GM08714 (cell line): ENCODE results near the gene NCAM2.

Experiments
- H3K4me3 ChIP-seq: fragments of 200-500 bp; sonication (Bioruptor generic); 2 replicates; pipeline ENCODE4 v1.5.1; 2014; ENCODE audit warnings: mild to moderate bottlenecking, low read length, inconsistent platforms
- ZNF274 ChIP-seq: IDR thresholded peaks from 2 replicates; pipeline ENCODE4 v1.6.1; 2012; ENCODE audit warnings: mild to moderate bottlenecking, low read depth, low read length

The NCAM2 gene

DNA sequence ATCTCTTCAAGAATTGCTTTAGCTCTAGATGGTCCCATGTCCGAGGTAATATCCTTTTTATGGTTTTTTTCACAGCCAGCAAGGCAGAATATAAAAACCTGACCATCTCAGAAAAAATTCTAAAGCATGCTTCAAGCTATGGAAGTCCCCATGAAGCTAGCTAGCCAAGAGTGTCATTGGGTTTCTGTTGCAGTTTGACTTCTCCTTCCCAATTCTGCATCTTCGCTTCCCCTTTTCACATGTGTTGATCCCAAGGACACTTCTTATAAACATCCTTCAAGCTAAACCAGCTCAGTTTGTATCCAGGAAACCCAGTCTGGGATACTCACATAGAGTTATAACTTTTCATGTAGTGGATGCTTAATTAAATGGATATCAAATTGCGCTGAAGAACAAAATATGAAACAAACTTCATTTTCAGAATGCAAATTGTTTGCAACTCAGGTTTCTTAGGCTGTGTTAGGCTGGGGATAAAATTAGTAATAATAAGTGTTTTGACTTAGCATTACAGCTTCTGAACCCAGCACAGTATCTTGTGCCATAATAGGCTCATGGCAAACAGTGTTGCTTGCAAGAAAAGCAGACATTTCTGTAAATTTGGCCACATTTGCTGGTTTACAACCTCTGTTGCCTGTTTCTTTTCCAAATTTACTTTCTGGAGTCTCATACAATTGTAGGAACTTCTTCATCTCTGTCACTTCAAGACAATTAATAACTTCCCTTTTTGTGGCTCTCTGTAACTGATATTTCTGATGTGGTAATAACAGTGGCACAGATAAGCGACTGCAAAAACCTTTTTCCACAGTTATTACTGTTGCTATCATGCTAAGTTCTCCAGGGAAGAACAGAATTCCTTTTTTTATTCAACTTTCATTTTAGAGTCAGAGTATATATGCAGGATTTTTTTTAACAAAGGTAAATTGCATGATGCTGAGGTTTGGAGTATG is 53.2 kb downstream of the NCAM2 start:
- H3K4me3 ChIP-seq = no peak overlapping the region
- TF ChIP-seq ZNF274 = no peak

DNA sequence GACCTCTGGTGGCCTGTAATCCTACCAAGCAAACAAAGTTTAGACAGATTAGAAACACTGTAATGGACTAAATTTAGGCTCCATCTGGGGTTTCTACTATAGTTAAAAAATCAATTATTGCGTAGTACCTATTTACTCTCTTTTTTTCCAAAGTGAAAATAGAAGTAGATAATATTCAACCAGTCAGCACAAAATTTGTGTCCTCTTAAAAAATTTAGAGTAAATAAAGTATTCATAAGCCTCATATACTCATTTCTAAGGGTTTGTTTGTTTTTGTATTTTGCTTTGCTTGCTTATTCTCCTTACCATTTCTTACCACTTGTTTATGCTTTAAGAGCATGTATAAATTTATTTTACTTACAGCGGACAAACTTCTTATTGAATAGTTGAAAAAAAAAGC is 54.5 kb downstream of the NCAM2 start:
- TF ChIP-seq ZNF274 = no peak
- H3K4me3 ChIP-seq = no peak overlapping the region

GRCh38 chr21:21057349-21058062 is 59.3 kb downstream of the NCAM2 start:
- TF ChIP-seq ZNF274 = no peak
- H3K4me3 ChIP-seq = no peak overlapping the region

- TF ChIP-seq ZNF274 = no peak
- no peak overlapping the region for H3K4me3 ChIP-seq
Measured at GRCh38 chr21:21063828-21064227, 65.6 kb downstream of the NCAM2 start.

- no peak overlapping the region for H3K4me3 ChIP-seq
- no peak for TF ChIP-seq ZNF274
Measured at GRCh38 chr21:21064353-21064752, 66.1 kb downstream of the NCAM2 start.

GRCh38 chr21:21067375-21067774 is 69.2 kb downstream of the NCAM2 start:
- no peak for TF ChIP-seq ZNF274

GRCh38 chr21:21074305-21074704 is 76.1 kb downstream of the NCAM2 start:
- no peak for TF ChIP-seq ZNF274
- H3K4me3 ChIP-seq = no peak overlapping the region

More at GRCh38 chr21:21067375-21067774, 69.2 kb downstream of the NCAM2 start:
- no peak overlapping the region for H3K4me3 ChIP-seq

DNA sequence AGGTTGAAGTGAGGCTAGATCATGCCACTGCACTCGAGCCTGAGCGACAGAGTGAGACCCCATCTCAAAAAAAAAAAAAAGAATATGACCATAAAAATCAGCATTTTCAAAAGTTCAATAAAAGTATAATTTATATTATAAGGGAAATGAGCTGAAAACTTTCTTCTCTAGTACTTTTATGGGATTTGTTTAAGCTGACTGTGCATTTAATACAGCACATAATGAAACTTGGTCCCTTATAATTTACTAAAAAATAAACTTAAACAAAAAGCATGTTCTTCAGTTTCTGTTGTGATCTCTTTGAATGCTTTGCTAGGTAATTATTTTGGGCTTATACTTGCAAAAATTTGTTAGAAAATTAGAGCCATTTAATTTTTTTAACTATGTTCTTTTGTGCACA is 77.8 kb downstream of the NCAM2 start:
- H3K4me3 ChIP-seq = no peak overlapping the region
- no peak for TF ChIP-seq ZNF274

DNA sequence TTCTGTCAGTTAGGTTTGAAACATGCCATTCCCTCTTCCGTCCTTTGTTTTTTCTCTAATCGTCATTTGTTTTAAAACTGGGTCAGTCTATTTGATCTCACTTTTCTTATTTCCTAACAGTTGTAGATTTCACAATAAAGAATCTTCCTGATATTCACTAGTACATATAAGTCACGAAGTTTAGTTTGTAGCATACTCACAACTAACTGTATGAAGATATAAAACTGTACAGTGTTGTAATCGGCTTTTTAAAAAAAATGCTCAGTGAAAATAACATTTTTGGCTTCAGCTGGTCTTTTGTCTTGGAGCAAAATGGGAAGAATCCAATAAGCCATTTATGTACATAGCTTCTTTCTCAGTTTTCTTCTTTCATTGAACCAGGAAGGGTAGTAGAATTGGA is 78.3 kb downstream of the NCAM2 start:
- H3K4me3 ChIP-seq = no peak overlapping the region
- TF ChIP-seq ZNF274 = no peak

DNA sequence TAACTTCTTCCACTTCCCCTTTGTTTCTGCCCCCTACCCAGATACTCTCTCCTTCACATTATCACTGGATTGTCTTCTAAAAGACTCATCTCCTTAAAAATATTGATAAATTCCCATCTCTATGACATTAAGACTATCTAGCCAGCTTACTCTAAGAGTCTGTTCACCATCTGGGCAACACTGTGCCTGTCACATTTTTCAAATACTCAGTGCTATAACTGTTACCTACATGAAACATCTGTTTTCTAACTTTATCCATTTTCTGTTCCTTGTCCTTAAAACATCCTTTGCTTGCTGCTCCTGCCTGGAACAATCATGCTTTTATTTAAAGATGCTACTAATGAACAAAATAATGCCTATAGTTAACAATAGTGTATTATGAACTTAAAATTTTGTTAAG is 81.4 kb downstream of the NCAM2 start:
- TF ChIP-seq ZNF274 = no peak
- no peak overlapping the region for H3K4me3 ChIP-seq

DNA sequence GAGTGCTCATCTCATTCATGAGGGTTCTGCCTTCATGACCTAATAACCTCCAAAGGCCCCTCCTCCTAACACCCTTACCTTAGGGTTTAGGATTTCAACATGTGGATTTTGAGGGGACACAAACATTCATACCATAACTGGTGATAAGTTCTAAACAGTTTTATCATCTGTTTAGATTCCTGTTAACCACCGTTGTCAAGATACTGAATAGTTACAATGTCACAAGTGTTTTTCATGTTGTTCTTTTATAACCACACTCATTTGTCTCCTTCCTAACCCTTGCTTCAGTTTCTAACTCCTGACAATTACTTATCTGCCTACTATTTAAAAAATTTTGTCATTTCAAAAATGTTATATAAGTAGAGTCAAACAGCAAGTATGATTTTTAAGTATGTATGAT is 86.0 kb downstream of the NCAM2 start:
- TF ChIP-seq ZNF274 = no peak
- no peak overlapping the region for H3K4me3 ChIP-seq

DNA sequence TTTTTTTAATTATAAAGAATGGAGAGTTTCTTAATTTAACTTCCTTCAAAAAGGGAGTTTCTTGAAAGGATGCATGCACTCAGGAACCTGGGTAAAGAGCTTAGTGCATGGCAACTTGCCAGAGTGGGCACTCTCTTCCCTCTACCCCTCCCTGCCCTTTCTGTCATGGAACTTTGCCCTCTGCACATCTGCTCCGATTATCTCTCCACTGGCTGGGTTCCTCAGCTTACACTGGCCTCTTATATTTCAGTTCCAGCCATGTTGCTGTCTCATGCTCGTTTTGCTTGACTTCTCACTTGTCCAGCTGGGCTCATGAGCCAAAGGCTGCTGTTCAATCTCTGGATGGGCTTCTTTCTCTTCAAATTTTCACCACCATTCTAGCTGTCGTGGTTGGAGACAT is 87.0 kb downstream of the NCAM2 start:
- TF ChIP-seq ZNF274 = no peak
- H3K4me3 ChIP-seq = no peak overlapping the region

GRCh38 chr21:21096956-21097355 is 98.7 kb downstream of the NCAM2 start:
- TF ChIP-seq ZNF274 = no peak
- no peak overlapping the region for H3K4me3 ChIP-seq

GRCh38 chr21:21097466-21097865 is 99.3 kb downstream of the NCAM2 start:
- no peak overlapping the region for H3K4me3 ChIP-seq
- no peak for TF ChIP-seq ZNF274

GRCh38 chr21:21101911-21102310 is 103.7 kb downstream of the NCAM2 start:
- TF ChIP-seq ZNF274 = no peak
- no peak overlapping the region for H3K4me3 ChIP-seq
